SU-DHL-6 (cell line): ENCODE results near the gene WSCD2.

Source experiments
- H2AFZ ChIP-seq: fragments of 200-600 bp; sonication (generic); 2 replicates; pipeline ENCODE4 v1.6.1; 2014; ENCODE audit warnings: low read depth, mild to moderate bottlenecking, moderate library complexity, mixed read lengths, antibody characterized with exemption, low read length; ENCODE audit not compliant: severe bottlenecking
- H3F3A ChIP-seq: fragments of 200-600 bp; shearing (Covaris generic); 2 replicates; pipeline ENCODE4 v1.6.0; 2016; ENCODE audit warnings: antibody characterized with exemption, mild to moderate bottlenecking; ENCODE audit not compliant: insufficient read depth
- H3K27ac ChIP-seq: fragments of 200-600 bp; sonication (generic); 2 replicates; pipeline ENCODE4 v1.5.1; 2016; ENCODE audit warnings: low read depth, mild to moderate bottlenecking, low read length, moderate library complexity, mixed read lengths
- H3K27me3 ChIP-seq: fragments of 200-600 bp; sonication (generic), shearing (Covaris generic); 2 replicates; pipeline ENCODE4 v1.6.0; 2014; ENCODE audit warnings: mild to moderate bottlenecking, low read length
- H3K36me3 ChIP-seq: fragments of 200-600 bp; sonication (generic); 2 replicates; pipeline ENCODE4 v1.6.1; 2014; ENCODE audit warnings: mild to moderate bottlenecking, low read length, mixed read lengths
- H3K4me2 ChIP-seq: fragments of 300-600, 200-600 bp; shearing (Covaris generic), sonication (generic); 2 replicates; pipeline ENCODE4 v1.6.0; 2014; ENCODE audit warnings: low read length, low read depth, mild to moderate bottlenecking; ENCODE audit not compliant: poor library complexity, severe bottlenecking
- H3K4me3 ChIP-seq: fragments of 200-600 bp; sonication (generic); 2 replicates; pipeline ENCODE4 v1.5.1; 2014; ENCODE audit warnings: antibody characterized with exemption, low read length, mild to moderate bottlenecking, mixed read lengths; ENCODE audit not compliant: insufficient read depth, poor library complexity, severe bottlenecking
- H3K79me2 ChIP-seq: fragments of 200-600 bp; sonication (generic); 2 replicates; pipeline ENCODE4 v1.6.1; 2014; ENCODE audit warnings: mild to moderate bottlenecking, low read length, moderate library complexity; ENCODE audit not compliant: insufficient read depth
- H3K9ac ChIP-seq: fragments of 200-600 bp; sonication (generic); 2 replicates; pipeline ENCODE4 v1.7.0; 2014; ENCODE audit warnings: mild to moderate bottlenecking, low read length
- H3K9me2 ChIP-seq: fragments of 200-600 bp; sonication (generic); replicated peaks from 2 replicates; pipeline ENCODE4 v1.6.1; 2014; ENCODE audit warnings: low read length; ENCODE audit not compliant: insufficient read depth
- H3K9me3 ChIP-seq: fragments of 200-600 bp; sonication (generic); 2 replicates; pipeline ENCODE4 v1.6.1; 2014; ENCODE audit warnings: low read length, mixed read lengths; ENCODE audit not compliant: insufficient read depth
- H4K20me1 ChIP-seq: fragments of 200-600 bp; sonication (generic); 2 replicates; pipeline ENCODE4 v1.6.1; 2014; ENCODE audit warnings: low read depth, mild to moderate bottlenecking, antibody characterized with exemption, low read length, moderate library complexity, mixed read lengths
- EZH2phosphoT487 ChIP-seq: fragments of 200-600 bp; sonication (generic), shearing (Covaris generic); conservative IDR thresholded peaks from 2 replicates; pipeline ENCODE4 v1.6.1; 2018; ENCODE audit warnings: mild to moderate bottlenecking, antibody characterized with exemption, low read length, moderate library complexity, mixed read lengths
- TF ChIP-seq, protein P1 (sequence below): fragments of 200-600 bp; sonication (generic); IDR thresholded peaks from one replicate; pipeline ENCODE4 v1.5.1; 2017; ENCODE audit warnings: antibody characterized with exemption, mild to moderate bottlenecking, low read length, moderate library complexity; ENCODE audit not compliant: insufficient read depth, poor library complexity, severe bottlenecking

WSCD2 gene

DNA sequence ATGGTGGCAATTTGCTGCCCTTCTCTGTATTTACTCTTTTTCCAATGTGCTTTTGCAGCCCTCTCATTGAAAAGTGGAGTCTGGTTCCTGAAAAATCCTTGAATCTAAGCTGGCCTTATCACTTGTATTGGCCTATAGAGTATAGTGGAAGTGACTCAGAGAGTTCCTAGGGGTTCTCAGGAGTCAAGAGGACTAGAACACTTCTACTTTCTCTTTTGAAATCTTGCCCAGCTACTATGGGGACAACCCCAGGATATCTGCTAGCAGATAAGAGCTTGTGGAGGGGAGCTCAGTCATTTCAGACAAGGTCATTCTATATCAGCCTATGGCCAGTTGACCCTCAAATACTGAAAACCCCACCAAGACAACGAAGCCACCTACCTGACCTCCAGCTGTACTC is 26.7 kb upstream of the WSCD2 start:
- no peak overlapping the region for H3K9ac ChIP-seq
- no peaks in the 10 kb centered on the region for H3K9me2 ChIP-seq
- no peak overlapping the region for H2AFZ ChIP-seq
- H3K27me3 ChIP-seq = no peaks in the 10 kb centered on the region
- no peak overlapping the region for H3K4me2 ChIP-seq
- no peaks in the 10 kb centered on the region for H3F3A ChIP-seq
- H3K4me3 ChIP-seq = no peak overlapping the region
- no peak overlapping the region for H3K27ac ChIP-seq
- no peak for TF ChIP-seq EZH2phosphoT487
- TF ChIP-seq, protein P1, sequence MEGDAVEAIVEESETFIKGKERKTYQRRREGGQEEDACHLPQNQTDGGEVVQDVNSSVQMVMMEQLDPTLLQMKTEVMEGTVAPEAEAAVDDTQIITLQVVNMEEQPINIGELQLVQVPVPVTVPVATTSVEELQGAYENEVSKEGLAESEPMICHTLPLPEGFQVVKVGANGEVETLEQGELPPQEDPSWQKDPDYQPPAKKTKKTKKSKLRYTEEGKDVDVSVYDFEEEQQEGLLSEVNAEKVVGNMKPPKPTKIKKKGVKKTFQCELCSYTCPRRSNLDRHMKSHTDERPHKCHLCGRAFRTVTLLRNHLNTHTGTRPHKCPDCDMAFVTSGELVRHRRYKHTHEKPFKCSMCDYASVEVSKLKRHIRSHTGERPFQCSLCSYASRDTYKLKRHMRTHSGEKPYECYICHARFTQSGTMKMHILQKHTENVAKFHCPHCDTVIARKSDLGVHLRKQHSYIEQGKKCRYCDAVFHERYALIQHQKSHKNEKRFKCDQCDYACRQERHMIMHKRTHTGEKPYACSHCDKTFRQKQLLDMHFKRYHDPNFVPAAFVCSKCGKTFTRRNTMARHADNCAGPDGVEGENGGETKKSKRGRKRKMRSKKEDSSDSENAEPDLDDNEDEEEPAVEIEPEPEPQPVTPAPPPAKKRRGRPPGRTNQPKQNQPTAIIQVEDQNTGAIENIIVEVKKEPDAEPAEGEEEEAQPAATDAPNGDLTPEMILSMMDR = no peak
- H3K79me2 ChIP-seq = no peaks in the 10 kb centered on the region
- H4K20me1 ChIP-seq = no peaks in the 10 kb centered on the region
- H3K36me3 ChIP-seq = no peaks in the 10 kb centered on the region
- H3K9me3 ChIP-seq = no peaks in the 10 kb centered on the region

- H3F3A ChIP-seq = no peaks in the 10 kb centered on the region
- H2AFZ ChIP-seq = no peak overlapping the region
- no peak overlapping the region for H3K4me3 ChIP-seq
- TF ChIP-seq, protein P1 = no peak
- no peak for TF ChIP-seq EZH2phosphoT487
- H3K36me3 ChIP-seq = no peaks in the 10 kb centered on the region
- no peak overlapping the region for H3K9ac ChIP-seq
- H3K27ac ChIP-seq = no peak overlapping the region
- no peaks in the 10 kb centered on the region for H4K20me1 ChIP-seq
- no peaks in the 10 kb centered on the region for H3K9me2 ChIP-seq
- H3K9me3 ChIP-seq = no peaks in the 10 kb centered on the region
- H3K79me2 ChIP-seq = no peaks in the 10 kb centered on the region
- no peaks in the 10 kb centered on the region for H3K27me3 ChIP-seq
- H3K4me2 ChIP-seq = no peak overlapping the region
These were observed 26.0 kb upstream of the WSCD2 start for GRCh38 chr12:108103087-108103486.

DNA sequence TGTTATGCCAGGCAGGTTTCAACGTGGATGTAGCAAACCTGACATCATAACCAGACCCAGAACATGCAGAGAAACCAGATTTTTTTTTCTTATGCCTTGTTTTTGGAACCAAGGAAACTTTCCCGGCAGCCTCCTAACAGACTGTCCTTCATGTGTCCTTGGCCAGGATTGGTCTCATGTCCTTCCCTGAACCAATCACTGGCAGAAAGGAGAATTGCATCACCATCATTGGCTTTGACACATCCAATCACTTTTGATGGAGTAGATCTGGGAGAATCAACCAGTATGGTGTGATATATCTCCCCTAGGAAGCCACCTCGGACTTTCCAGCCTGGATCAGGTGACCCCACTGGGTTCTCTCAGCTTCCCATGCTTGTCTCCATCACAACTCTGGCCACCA is 25.6 kb upstream of the WSCD2 start:
- Histone ChIP-seq H3K9me2 (no peaks in the 10 kb centered on the region), H3K27ac (no peak overlapping the region), H3K27me3 (no peaks in the 10 kb centered on the region)

More for the DNA sequence above, 25.6 kb upstream of the WSCD2 start:
- no peak overlapping the region for H3K4me2 ChIP-seq
- H3K9ac ChIP-seq = no peak overlapping the region
- H3K9me3 ChIP-seq = no peaks in the 10 kb centered on the region
- H2AFZ ChIP-seq = no peak overlapping the region
- no peak for TF ChIP-seq EZH2phosphoT487
- TF ChIP-seq, protein P1 = no peak
- H3K4me3 ChIP-seq = no peak overlapping the region
- H3K79me2 ChIP-seq = no peaks in the 10 kb centered on the region
- no peaks in the 10 kb centered on the region for H3F3A ChIP-seq
- no peaks in the 10 kb centered on the region for H3K36me3 ChIP-seq
- H4K20me1 ChIP-seq = no peaks in the 10 kb centered on the region
